GM19239 (cell line): ENCODE data around the gene OR13C2.
"Not testable (repeated sequence)": the region's sequence is repeated elsewhere in the genome, so short reads cannot be mapped to it uniquely, and the experiment has no call there.

Source experiments
- DNase-seq: peaks from one replicate; pipeline ENCODE4 v3.0.0; 2011; ENCODE audit warnings: low spot score; ENCODE audit not compliant: insufficient read length
- FAIRE-seq: peaks from 2 replicates; lab custom pipeline; 2011; peaks lifted over from hg19 to GRCh38; lab: Jason Lieb, UNC

OR13C2 gene, protein sequence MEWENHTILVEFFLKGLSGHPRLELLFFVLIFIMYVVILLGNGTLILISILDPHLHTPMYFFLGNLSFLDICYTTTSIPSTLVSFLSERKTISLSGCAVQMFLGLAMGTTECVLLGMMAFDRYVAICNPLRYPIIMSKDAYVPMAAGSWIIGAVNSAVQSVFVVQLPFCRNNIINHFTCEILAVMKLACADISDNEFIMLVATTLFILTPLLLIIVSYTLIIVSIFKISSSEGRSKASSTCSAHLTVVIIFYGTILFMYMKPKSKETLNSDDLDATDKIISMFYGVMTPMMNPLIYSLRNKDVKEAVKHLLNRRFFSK

DNA sequence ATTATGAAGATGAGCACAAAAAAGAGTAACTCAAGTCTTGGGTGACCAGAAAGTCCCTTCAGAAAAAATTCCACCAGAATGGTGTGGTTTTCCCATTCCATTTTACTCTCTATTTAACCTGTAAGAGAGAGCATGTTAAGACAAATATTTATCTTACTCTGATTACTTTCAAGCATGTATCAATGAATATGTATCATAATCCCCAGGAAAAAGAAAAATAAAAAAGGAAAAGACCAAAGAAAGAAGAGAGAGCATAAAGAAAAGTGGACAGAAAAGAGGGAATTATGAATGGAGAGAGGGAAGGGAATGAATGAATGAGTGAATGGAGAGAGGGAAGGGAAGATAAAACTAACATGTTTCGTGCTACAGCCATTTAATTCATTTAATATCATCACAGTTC, at the start of gene OR13C2:
TSS of gene OR13C2 (minus strand) at position 101 of the 400 bp plus-strand sequence. CDS start at position 101, 0 bp downstream.
- not testable (repeated sequence) for DNase-seq, FAIRE-seq

DNA sequence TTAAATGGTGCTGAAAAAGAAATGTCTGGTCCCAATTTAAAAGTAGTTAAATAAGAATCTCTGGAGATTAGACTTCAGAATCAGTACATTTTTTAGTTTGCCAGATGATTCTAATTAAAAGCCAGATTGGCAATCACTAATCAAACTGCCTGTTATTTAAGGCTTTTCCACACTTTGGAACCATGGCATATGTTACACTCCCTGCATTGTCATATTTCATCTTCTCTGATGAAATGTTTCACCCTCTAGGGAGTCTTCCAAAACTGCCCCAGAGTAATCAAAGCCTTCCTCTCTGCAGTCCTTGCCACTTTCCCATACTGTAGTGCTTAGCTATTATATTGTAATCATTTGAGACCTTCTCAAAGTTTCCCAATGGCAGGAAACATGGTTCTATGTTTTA, 30.0 kb upstream of the OR13C2 start:
- FAIRE-seq: no peak

DNA sequence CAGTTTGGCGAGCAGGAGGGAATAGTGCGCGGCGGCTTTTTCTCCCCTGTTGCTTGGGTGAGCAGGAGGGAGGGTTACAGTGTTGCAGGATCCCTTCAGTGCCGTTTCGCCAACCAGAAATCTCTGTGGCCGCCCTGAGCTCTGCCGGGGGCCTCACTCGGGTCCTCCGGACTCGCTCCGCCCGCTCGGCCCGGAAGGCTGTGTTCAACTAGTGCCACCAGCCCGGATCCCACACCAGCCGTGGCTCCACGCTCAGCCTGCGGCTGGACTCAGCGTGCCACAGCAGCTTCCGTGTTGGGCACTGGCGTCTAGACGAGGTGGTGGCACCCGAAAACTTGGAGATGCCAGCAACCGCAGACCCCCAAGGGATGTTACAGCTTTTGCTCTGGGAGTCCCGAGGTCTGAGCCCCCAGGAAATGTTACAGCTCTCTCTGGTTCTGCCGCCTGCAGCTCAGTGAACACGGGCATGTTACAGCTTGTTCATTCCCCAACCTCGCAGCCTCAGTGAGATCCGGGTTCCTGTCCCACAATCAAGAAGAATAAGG, 28.6 kb upstream of the OR13C2 start:
- no peak for DNase-seq
- FAIRE-seq: no peak

More for the DNA sequence above, 30.0 kb upstream of the OR13C2 start:
- no peak for DNase-seq

DNA sequence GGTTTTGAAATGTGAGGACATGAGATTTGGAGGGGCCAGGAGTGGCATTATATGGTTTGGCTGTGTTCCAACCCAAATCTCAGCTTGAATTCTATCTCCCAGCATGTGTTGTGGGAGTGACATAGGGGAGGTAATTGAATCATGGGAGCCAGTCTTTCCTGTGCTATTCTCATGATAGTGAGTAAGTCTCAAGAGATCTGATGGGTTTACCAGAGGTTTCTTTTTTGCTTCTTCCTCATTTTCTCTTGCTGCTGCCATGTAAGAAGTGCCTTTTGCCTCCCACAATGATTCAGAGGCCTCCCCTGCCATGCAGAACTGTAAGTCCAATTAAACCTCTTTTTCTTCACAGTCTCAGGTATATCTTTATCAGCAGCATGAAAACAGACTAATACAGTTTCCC, 20.5 kb upstream of the OR13C2 start:
- FAIRE-seq, DNase-seq: not testable (repeated sequence)

DNA sequence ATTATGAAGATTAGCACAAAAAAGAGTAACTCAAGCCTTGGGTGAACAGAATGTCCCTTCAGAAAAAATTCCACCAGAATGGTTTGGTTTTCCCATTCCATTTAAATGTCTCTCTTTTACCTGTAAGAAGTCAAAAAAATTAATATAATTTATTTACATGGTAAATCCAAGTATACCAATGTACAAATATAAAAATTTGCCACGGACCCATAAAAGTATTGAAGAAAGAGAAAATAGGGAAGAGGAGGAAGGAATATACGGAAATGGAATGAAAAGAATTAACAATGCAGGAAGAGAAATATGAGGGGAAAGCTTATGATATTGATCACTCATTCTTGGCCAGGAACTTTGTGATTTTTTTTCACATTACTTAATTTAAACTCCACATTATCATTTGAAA, 12.7 kb upstream of the OR13C2 start, which contains the start of gene OR13C9:
TSS of gene OR13C9 (minus strand) at position 101 of the 400 bp plus-strand sequence. CDS start at position 101, 0 bp downstream.
- FAIRE-seq (no peak), DNase-seq (no peak)

DNA sequence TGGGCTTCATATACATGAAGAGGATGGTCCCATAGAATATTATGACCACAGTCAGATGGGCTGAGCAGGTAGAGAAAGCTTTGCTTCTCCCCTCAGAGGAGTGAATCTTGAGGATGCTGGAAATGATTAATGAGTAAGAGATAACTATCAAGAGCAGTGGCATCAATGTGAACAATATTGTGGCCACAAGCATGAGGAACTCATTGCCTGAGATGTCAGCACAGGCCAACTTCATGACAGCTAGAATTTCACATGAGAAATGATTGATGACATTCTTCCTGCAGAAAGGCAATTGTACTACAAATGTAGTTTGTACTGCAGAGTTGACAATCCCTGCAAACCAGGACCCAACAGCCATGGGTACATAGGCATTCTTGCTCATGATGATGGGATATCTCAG, 12.0 kb upstream of the OR13C2 start:
- no peak for FAIRE-seq

DNA sequence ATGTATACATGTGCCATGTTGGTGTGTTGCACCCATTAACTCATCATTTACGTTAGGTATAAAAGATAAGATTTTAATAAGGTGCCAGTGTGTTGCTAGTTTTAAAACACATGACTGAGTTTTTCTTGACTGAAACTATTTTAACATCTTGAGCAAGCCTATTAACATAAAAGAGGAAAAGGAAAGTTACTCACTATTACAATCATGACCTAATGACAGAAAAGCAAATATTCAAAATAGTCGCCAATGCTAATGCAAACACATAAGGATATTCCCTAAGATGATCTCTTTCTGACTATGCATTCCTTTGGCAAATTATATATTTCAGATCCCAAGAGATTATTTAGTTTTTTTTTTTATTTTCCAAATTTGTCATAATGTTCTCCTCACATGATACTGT, 5.8 kb upstream of the OR13C2 start:
- FAIRE-seq: no peak
- DNase-seq: no peak

More for the DNA sequence above, 12.0 kb upstream of the OR13C2 start:
- DNase-seq: no peak

DNA sequence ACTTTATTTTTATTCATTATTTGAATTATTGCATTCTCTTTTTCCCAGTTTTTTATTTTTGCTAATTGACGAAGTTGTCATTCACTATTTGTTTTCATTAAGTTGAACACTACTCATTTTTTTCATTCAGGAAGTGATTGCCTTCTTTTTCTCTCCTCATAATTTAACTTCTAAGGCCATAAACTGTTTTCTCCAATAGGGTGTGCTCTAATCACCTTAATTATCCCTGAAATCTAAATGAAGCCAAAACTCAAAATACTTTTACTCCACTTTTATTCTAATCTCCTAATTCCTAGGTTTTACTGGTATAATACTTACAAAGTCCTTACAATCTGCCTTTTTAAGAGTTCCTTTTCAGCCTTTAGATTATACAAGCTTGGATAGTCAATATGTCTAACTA, 2.9 kb upstream of the OR13C2 start:
- FAIRE-seq (no peak), DNase-seq (no peak)

DNA sequence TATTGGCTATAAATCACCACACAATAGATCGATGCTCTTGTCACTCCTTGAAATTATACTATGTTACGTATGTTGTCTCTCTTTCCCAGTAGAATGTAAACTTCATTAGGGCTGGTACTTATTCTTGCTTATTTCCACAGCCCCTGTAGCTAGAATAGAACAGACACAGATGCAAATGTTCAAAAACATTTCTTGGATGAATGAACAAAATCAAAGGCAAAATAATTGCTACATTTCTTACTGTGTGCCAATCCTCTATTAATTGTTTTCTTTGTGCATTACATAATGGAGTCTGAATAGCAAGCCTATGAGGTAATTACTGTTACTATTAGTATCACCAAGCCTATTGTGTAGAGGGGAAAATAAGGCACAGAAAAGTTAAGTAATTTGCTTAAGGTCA, 725 bp upstream of the OR13C2 start:
- DNase-seq (no peak), FAIRE-seq (no peak)

DNA sequence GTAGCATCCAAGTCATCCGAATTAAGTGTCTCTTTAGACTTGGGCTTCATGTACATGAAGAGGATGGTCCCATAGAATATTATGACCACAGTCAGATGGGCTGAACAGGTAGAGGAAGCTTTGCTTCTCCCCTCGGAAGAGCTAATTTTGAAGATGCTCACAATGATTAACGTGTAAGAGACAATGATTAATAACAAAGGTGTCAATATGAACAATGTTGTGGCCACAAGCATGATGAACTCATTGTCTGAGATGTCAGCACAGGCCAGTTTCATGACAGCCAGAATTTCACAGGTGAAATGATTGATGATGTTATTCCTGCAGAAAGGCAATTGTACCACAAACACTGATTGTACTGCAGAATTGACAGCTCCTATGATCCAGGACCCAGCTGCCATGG, 626 bp downstream of the OR13C2 start:
- DNase-seq (no peak), FAIRE-seq (no peak)

DNA sequence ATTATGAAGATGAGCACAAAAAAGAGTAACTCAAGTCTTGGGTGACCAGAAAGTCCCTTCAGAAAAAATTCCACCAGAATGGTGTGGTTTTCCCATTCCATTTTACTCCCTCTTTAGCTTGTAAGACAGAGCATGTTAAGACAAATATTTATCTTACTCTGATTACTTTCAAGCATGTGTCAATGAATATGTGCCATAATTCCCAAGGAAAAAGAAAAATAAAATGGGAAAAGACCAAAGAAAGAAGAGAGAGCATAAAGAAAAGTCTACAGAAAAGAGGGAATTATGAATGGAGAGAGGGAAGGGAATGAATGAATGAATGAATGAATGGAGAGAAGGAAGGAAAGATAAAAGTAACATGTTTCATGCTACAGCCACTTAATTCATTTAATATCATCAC, 6.1 kb downstream of the OR13C2 start, which contains the start of gene OR13C5:
TSS of gene OR13C5 (minus strand) at position 101 of the 400 bp plus-strand sequence. CDS start at position 101, 0 bp downstream.
- not testable (repeated sequence) for FAIRE-seq

DNA sequence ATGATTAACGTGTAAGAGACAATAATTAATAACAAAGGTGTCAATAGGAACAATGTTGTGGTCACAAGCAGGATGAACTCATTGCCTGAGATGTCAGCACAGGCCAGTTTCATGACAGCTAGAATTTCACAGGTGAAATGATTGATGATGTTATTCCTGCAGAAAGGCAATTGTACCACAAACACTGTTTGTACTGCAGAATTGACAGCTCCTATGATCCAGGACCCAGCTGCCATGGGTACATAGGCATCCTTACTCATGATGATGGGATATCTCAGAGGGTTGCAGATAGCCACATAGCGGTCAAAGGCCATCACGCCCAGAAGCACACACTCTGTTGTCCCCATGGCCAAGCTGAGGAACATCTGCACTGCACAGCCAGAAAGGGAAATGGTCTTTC, 6.7 kb downstream of the OR13C2 start:
- FAIRE-seq, DNase-seq: not testable (repeated sequence)

More for the DNA sequence above, 6.1 kb downstream of the OR13C2 start, which contains the start of gene OR13C5:
- not testable (repeated sequence) for DNase-seq

DNA sequence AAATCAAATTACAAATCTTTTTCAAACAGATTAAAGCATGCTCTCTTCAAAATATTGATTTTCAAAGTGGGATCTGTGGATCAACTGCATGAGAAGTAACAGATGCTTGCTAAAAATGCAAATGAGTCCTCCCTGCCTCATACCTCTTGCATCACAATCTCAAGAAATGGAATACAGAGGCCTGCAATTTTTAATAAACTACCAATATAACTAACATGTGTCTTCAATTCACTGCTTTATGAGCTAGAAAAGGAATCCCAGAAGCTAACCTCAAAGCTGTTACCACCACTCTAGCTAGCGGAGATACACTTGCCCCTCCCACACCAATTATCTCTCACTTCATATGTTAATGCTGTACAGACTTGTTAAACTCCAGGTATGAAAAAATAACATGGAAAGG, 15.8 kb downstream of the OR13C2 start:
- DNase-seq: no peak
- no peak for FAIRE-seq

DNA sequence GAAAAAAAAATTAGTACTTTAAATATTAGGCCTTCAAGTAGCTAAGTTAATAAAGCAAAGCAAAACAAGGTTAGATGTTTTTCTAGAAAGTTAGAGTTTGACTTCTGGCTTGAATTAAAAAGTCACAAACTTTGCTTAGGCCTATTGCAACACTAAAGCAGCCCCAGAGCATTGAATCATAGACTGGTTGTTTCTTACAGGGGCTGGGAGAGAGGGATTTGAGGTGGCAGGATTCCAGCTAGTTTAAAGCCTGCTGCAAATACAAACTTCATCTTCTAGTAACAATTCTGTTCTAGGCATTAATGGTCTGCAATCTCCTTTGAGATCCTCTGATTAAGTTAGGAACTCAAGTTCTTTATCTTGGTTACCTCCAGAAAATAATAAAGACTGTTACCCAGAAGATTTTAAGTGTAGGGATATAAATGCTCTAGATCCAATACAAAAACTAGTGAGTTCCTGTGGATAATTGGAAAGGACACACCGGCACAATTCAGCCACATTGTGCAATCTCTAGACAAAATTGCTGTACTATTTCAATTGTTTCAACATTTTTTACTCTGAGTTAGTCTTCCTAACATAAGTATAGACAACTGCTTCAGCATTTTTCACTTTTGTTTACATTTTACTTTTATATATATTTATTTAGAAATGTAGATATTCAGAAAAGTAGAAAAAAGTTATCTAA, 18.8 kb downstream of the OR13C2 start:
- DNase-seq (no peak), FAIRE-seq (no peak)

DNA sequence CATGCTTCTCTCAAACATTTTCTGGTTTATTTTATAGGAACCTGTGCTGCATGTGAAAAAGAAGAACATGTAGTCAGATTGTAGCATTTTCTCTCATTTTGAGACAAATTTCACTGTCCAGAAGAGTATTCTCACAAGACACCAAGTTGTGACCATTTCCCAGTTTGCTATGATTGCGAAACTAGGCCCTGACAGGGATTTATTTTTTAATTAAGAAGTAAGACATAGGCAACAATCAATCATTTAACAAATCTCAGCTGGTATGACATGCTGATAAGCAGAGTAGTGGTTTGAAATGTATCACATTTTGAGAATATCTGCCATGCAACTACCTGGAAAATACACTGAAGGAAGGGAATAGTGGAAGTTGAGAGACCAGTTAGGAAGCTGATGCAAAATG, 24.9 kb downstream of the OR13C2 start:
- no peak for DNase-seq
- FAIRE-seq: no peak

DNA sequence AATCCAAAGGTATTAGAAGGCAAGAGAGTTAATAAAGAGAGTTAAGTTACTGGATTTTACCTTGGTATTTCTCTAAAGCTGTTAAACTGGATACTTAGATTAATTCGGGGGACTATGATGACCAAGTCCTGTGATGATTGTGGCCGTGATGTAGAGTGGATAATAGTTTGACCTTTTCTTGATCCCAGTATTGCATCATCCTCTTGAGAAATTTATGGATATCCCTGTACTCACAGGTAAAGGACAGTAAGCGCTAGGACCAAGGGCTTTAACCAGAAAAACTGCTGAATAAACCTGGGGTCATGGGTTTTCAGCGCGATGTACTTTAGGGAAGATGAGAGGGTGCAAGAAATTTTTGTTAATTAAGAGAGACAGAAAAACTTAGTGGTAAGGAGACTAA, 28.2 kb downstream of the OR13C2 start:
- no peak for DNase-seq
- FAIRE-seq: no peak

DNA sequence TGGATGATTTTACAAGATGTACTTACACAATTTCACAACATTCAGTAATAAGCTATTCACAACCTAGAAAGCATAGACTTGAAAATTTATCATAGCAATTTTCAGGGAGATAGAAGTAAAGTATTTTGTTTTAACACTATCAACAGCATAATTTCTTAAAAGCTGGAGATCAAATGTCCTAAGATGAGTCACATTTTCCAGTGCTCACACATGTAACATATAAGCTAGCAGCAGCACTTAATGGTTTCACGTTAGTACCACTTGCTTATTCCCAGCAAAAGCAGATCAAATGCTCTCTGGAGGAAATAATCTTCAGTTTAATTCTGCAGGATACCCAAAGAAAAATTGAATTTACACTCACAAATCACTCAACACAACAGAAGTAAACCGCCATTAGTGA, 30.0 kb downstream of the OR13C2 start:
- FAIRE-seq (no peak), DNase-seq (no peak)

DNA sequence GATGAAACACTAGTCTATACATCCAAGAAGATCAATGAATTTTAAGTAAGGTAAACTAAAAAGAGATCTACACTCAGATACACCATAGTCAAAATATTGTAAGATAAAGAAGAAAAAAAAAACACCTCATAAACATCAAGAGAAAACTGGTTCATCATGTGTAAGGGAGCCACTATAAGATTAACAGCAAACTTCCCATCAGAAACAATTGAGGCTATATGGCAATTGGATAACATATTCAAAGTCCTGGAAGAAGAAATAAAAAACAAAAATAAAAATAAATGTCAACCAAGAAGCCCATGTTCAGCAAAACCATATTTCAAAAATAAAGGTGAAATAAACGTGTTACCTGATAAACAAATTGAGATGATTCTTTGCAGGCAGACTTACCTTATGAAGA, 32.8 kb downstream of the OR13C2 start:
- no peak for FAIRE-seq
- no peak for DNase-seq

DNA sequence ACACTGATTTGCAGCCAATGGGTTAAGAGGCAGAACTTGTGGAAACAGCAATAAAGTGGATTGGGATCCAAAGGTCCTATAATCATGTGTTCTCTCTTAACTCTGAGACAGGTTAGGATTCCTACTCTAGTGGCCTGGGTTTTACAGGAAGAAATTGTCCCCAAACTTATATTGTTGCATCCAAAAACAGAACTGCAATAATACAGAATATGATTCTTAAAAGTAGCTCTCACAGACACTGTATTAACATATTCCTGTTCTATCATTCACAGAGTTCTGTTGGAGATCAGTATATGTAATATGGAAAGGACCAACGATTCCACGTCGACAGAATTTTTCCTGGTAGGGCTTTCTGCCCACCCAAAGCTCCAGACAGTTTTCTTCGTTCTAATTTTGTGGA, 36.6 kb downstream of the OR13C2 start, which contains the start of gene OR13C8:
TSS of gene OR13C8 (plus strand) at position 301 of the 400 bp plus-strand sequence. CDS start at position 301, 0 bp downstream.
- FAIRE-seq (no peak), DNase-seq (no peak)

DNA sequence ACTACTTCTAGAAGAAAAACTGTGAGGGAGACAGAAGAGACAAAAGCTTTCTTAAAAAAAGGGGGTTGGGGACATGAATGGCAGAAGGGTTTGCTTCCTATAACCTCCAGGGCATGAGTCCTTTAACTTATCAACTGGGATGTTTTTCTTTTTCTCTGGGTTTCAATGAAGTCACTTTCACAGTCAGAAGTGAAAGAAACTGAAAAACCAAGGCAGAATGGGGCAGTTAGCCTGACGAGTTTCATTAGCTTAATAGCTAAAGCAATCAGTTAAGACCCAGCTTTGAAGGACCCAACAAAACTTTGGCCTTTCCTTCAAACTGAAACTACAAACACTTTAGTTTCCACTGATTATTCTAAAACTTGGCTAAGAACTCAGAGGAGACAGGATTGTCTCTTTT, 41.1 kb downstream of the OR13C2 start:
- no peak for DNase-seq
- FAIRE-seq: no peak
